Upper lobe of left lung (tissue), 6 donors: ENCODE data around the gene SCO2. TPM values are rescaled to one million over a fixed set of nuclear protein-coding genes. Genes with fewer than 3 reads are reported as not detected.

Experiments used
- ATAC-seq, 2 donors: fragments of 200-7000 bp; cut with Tn5 transposase; one replicate each; pipeline ENCODE4 v1.9.1; 2022; ENCODE audit warnings: mild to moderate bottlenecking in 2 of 2, moderate library complexity in 2 of 2; ENCODE audit not compliant: low FRiP score in 2 of 2
- DNase-seq, 2 donors: peaks; one replicate each; pipeline ENCODE4 v3.0.0-alpha.2; 2019 to 2020
- H3K27ac ChIP-seq, 4 donors: fragments of 200-600 bp; sonication (generic); one replicate each; pipeline ENCODE4 v1.5.1; 2016 to 2019
- H3K27me3 ChIP-seq, 4 donors: fragments of 200-600 bp; sonication (generic); one replicate each; pipeline ENCODE4 v1.5.1; 2017 to 2019
- H3K36me3 ChIP-seq, 4 donors: fragments of 200-600 bp; sonication (generic); one replicate each; pipeline ENCODE4 v1.5.1; 2016 to 2019
- H3K4me1 ChIP-seq, 4 donors: fragments of 200-600 bp; sonication (generic); one replicate each; pipeline ENCODE4 v1.5.1; 2018 to 2019
- H3K4me3 ChIP-seq, 4 donors: fragments of 200-600 bp; sonication (generic); one replicate each; pipeline ENCODE4 v1.5.1; 2017 to 2019; ENCODE audit warnings: mild to moderate bottlenecking in 2 of 4, moderate library complexity in 1 of 4
- H3K9me3 ChIP-seq, 4 donors: fragments of 200-600 bp; sonication (generic); one replicate each; pipeline ENCODE4 v1.5.1; 2018 to 2019
- CTCF ChIP-seq, 6 experiments: fragments of 450-650 bp in 4 of 6; fragments of 200-600 bp in 2 of 6; sonication (generic) in 2 of 6; IDR thresholded peaks; one replicate each; pipeline ENCODE4 v1.5.1; 2016 to 2019; ENCODE audit warnings: antibody characterized with exemption in 6 of 6
- EP300 ChIP-seq, 4 donors: sonication (generic); formaldehyde crosslinking; IDR thresholded peaks; one replicate each; pipeline ENCODE4 v1.5.1; 2017; ENCODE audit warnings: antibody characterized with exemption in 4 of 4, control low read depth in 2 of 4
- POLR2A ChIP-seq, 4 donors: fragments of 450-650 bp; IDR thresholded peaks; one replicate each; pipeline ENCODE4 v1.5.1; 2016 to 2017; ENCODE audit warnings: antibody characterized with exemption in 4 of 4, mild to moderate bottlenecking in 2 of 4
- POLR2AphosphoS5 ChIP-seq, 2 donors: sonication (generic); formaldehyde crosslinking; IDR thresholded peaks; one replicate each; pipeline ENCODE4 v1.5.1; 2017; ENCODE audit warnings: antibody characterized with exemption in 2 of 2
- WGBS, 2 donors: methylation state at CpG; one replicate each; pipeline ENCODE4 v1.1.5; 2017 to 2018; 5-methylcytosine and 5-hydroxymethylcytosine counted together
- total RNA-seq, 6 donors: library from RNA; depleted of rRNA in 4 of 6; stranded (reverse); fragments of >200 nt in 4 of 6; gene quantifications; one replicate each; pipeline versions ENCODE4 v1.1.0 to v1.2.1, GENCODE V29; 2016 to 2021
- donor health status: DM: no; HTN: no; CAD: no; lungs with moderate emphysema.
- donor health status: DM: no; HTN: yes; CAD: no; lungs with severe emphysema.

SCO2 gene
- total RNA-seq, 6 donors from 2014 or later: 1.7 to 14.0 (median 9.2) TPM; not detected in 1

- Histone ChIP-seq H3K27me3 (no peaks in the 10 kb centered on the region), H3K36me3 (peaks cover 15 to 36% (median 33%) of the 10 kb centered on the region in 4 donors), H3K9me3 (no peaks in the 10 kb centered on the region), H3K4me3 (no peak overlapping the region), H3K27ac (no peak overlapping the region), H3K4me1 (peaks cover 14 to 31% (median 17%) of the 10 kb centered on the region in 4 donors)
- no peak for ATAC-seq
- 86 to 87% methylated on average over 16 to 24 of the region's 24 CpGs for WGBS, 2 donors
- DNase-seq: peak in 1 of 2 donors; percentile 48
- TF ChIP-seq POLR2A (IDR thresholded peaks at IDR 0.05) (no peak), CTCF (IDR thresholded peaks at IDR 0.05) (no peak), POLR2AphosphoS5 (IDR thresholded peaks at IDR 0.05) (no peak), EP300 (IDR thresholded peaks at IDR 0.05) (no peak)
Observed at GRCh38 chr22:50502628-50503474, 22.5 kb downstream of the SCO2 start.

- TF ChIP-seq EP300 (IDR thresholded peaks at IDR 0.05) (no peak), POLR2A (IDR thresholded peaks at IDR 0.05) (no peak)
- Histone ChIP-seq H3K27me3 (no peaks in the 10 kb centered on the region), H3K9me3 (no peaks in the 10 kb centered on the region), H3K27ac (no peak overlapping the region), H3K4me1 (peaks cover 14 to 29% (median 17%) of the 10 kb centered on the region in 4 donors), H3K36me3 (peaks cover 15 to 36% (median 33%) of the 10 kb centered on the region in 4 donors), H3K4me3 (no peak overlapping the region)
- no peak for ATAC-seq
- 83 to 88% methylated on average over 4 to 6 of the region's 6 CpGs for WGBS, 2 donors
- no peak for DNase-seq
Observed at GRCh38 chr22:50502096-50502495, 23.3 kb downstream of the SCO2 start.

GRCh38 chr22:50500452-50500851, 24.9 kb downstream of the SCO2 start:
- no peak overlapping the region for H3K27ac ChIP-seq
- ATAC-seq (no peak), DNase-seq (no peak)
- H3K27me3 ChIP-seq: no peaks in the 10 kb centered on the region
- H3K9me3 ChIP-seq: no peaks in the 10 kb centered on the region
- TF ChIP-seq CTCF (IDR thresholded peaks at IDR 0.05) (no peak), EP300 (IDR thresholded peaks at IDR 0.05) (no peak), POLR2A (IDR thresholded peaks at IDR 0.05) (no peak), POLR2AphosphoS5 (IDR thresholded peaks at IDR 0.05) (no peak)
- H3K36me3 ChIP-seq: peaks cover 15 to 29% (median 27%) of the 10 kb centered on the region in 4 donors
- H3K4me3 ChIP-seq: no peak overlapping the region
- H3K4me1 ChIP-seq: peaks cover 3 to 13% (median 5%) of the 10 kb centered on the region in 4 donors
- WGBS, 2 donors: 89 to 95% methylated on average over 12 of the region's 12 CpGs

GRCh38 chr22:50498322-50498890, 27.0 kb downstream of the SCO2 start:
- Histone ChIP-seq H3K4me1 (peaks cover 3 to 8% (median 5%) of the 10 kb centered on the region in 4 donors), H3K4me3 (no peak overlapping the region), H3K36me3 (peaks cover 7 to 12% (median 10%) of the 10 kb centered on the region in 4 donors), H3K9me3 (no peaks in the 10 kb centered on the region), H3K27me3 (no peaks in the 10 kb centered on the region), H3K27ac (no peak overlapping the region)
- peak; percentile 86 for ATAC-seq
- peak in 1 of 2 donors; percentile 75 for DNase-seq
- TF ChIP-seq CTCF (IDR thresholded peaks at IDR 0.05): peak; percentile 45 to 67 (median 57)
- TF ChIP-seq EP300 (IDR thresholded peaks at IDR 0.05): no peak
- WGBS, 2 donors: 21 to 32% methylated on average over 8 to 13 of the region's 13 CpGs

GRCh38 chr22:50497093-50497492, 28.3 kb downstream of the SCO2 start:
- TF ChIP-seq POLR2A (IDR thresholded peaks at IDR 0.05) (no peak), POLR2AphosphoS5 (IDR thresholded peaks at IDR 0.05) (no peak), EP300 (IDR thresholded peaks at IDR 0.05) (no peak), CTCF (IDR thresholded peaks at IDR 0.05) (no peak)
- H3K4me1 ChIP-seq: peaks cover 3 to 8% (median 5%) of the 10 kb centered on the region in 4 donors
- H3K27ac ChIP-seq: no peak overlapping the region
- no peaks in the 10 kb centered on the region for H3K9me3 ChIP-seq
- WGBS, 2 donors: 85% methylated on average over 6 of the region's 6 CpGs
- no peaks in the 10 kb centered on the region for H3K36me3 ChIP-seq
- H3K4me3 ChIP-seq: no peak overlapping the region
- no peak for ATAC-seq
- DNase-seq: no peak
- no peaks in the 10 kb centered on the region for H3K27me3 ChIP-seq
